Measurements from ENCODE around the gene LEMD2. TPM values are rescaled to one million over a fixed set of nuclear protein-coding genes. Genes with fewer than 3 reads are reported as not detected.

The LEMD2 gene
- total RNA-seq, 1 donor: 47.4 TPM

GRCh38 chr6:33731035-33731434 is 57.9 kb downstream of the LEMD2 start:
- Histone ChIP-seq H3K4me1 (ENCODE audit: insufficient read depth, low read length) (no peaks in the 10 kb centered on the region), H3K79me2 (ENCODE audit: insufficient read depth, low read length) (no peaks in the 10 kb centered on the region), H3K4me3 (ENCODE audit: insufficient read depth, low read length) (no peak overlapping the region), H3K27ac (ENCODE audit: low read depth, low read length) (no peak overlapping the region), H3K27me3 (ENCODE audit: insufficient read depth, low read length) (peaks cover 4% of the 10 kb centered on the region), H2AFZ (ENCODE audit: low read length) (no peak overlapping the region), H3K4me2 (ENCODE audit: insufficient read depth, low read length) (no peak overlapping the region), H3K36me3 (ENCODE audit: insufficient read depth, low read length) (no peaks in the 10 kb centered on the region), H3K9me3 (ENCODE audit: low read depth, low read length) (no peaks in the 10 kb centered on the region), H4K20me1 (ENCODE audit: insufficient read depth, low read length) (no peaks in the 10 kb centered on the region)
- TF ChIP-seq, protein P1, sequence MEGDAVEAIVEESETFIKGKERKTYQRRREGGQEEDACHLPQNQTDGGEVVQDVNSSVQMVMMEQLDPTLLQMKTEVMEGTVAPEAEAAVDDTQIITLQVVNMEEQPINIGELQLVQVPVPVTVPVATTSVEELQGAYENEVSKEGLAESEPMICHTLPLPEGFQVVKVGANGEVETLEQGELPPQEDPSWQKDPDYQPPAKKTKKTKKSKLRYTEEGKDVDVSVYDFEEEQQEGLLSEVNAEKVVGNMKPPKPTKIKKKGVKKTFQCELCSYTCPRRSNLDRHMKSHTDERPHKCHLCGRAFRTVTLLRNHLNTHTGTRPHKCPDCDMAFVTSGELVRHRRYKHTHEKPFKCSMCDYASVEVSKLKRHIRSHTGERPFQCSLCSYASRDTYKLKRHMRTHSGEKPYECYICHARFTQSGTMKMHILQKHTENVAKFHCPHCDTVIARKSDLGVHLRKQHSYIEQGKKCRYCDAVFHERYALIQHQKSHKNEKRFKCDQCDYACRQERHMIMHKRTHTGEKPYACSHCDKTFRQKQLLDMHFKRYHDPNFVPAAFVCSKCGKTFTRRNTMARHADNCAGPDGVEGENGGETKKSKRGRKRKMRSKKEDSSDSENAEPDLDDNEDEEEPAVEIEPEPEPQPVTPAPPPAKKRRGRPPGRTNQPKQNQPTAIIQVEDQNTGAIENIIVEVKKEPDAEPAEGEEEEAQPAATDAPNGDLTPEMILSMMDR (IDR thresholded peaks at IDR 0.05; ENCODE audit: extremely low read depth, low read depth, low read length): no peak
- no peak for DNase-seq (ENCODE audit: insufficient read length, low spot score, missing footprints)

DNA sequence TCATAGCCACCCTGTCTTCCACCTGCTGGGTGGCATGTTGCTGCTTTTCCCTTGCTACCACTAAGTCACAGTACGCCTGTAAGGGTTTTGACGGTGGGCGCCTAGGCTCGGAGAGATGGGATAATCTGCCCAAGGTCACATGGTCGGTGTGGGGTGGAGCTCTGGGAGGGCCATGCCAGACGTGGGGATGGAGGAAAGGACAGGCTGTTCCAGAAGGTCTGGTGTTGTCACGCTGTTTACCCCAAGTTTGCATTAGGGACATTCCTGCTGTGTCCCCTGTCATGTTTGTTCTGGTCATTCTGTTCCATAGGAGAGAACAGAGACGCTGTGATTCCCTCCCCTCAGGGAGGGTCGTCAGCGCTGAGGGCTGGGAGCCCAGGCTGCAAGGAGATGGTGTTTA is 58.3 kb downstream of the LEMD2 start:
- Histone ChIP-seq H3K36me3 (ENCODE audit: insufficient read depth, low read length) (no peaks in the 10 kb centered on the region), H4K20me1 (ENCODE audit: insufficient read depth, low read length) (no peaks in the 10 kb centered on the region), H3K4me1 (ENCODE audit: insufficient read depth, low read length) (no peaks in the 10 kb centered on the region), H3K9me3 (ENCODE audit: low read depth, low read length) (no peaks in the 10 kb centered on the region), H2AFZ (ENCODE audit: low read length) (no peak overlapping the region), H3K4me3 (ENCODE audit: insufficient read depth, low read length) (no peak overlapping the region), H3K27me3 (ENCODE audit: insufficient read depth, low read length) (peaks cover 5% of the 10 kb centered on the region), H3K27ac (ENCODE audit: low read depth, low read length) (no peak overlapping the region), H3K79me2 (ENCODE audit: insufficient read depth, low read length) (no peaks in the 10 kb centered on the region), H3K4me2 (ENCODE audit: insufficient read depth, low read length) (no peak overlapping the region)
- DNase-seq (ENCODE audit: insufficient read length, low spot score, missing footprints): no peak
- TF ChIP-seq, protein P1 (IDR thresholded peaks at IDR 0.05; ENCODE audit: extremely low read depth, low read depth, low read length): no peak

GRCh38 chr6:33729059-33729458 is 59.9 kb downstream of the LEMD2 start:
- H3K27me3 ChIP-seq (ENCODE audit: insufficient read depth, low read length): peaks cover 11% of the 10 kb centered on the region
- no peak overlapping the region for H3K4me2 ChIP-seq (ENCODE audit: insufficient read depth, low read length)
- H3K9me3 ChIP-seq (ENCODE audit: low read depth, low read length): no peaks in the 10 kb centered on the region
- H4K20me1 ChIP-seq (ENCODE audit: insufficient read depth, low read length): no peaks in the 10 kb centered on the region
- H3K36me3 ChIP-seq (ENCODE audit: insufficient read depth, low read length): no peaks in the 10 kb centered on the region
- TF ChIP-seq, protein P1 (IDR thresholded peaks at IDR 0.05; ENCODE audit: extremely low read depth, low read depth, low read length): no peak
- DNase-seq (ENCODE audit: insufficient read length, low spot score, missing footprints): no peak
- no peak overlapping the region for H3K4me3 ChIP-seq (ENCODE audit: insufficient read depth, low read length)
- no peak overlapping the region for H3K27ac ChIP-seq (ENCODE audit: low read depth, low read length)
- H2AFZ ChIP-seq (ENCODE audit: low read length): no peak overlapping the region
- H3K4me1 ChIP-seq (ENCODE audit: insufficient read depth, low read length): no peaks in the 10 kb centered on the region
- no peaks in the 10 kb centered on the region for H3K79me2 ChIP-seq (ENCODE audit: insufficient read depth, low read length)

GRCh38 chr6:33728438-33728837 is 60.5 kb downstream of the LEMD2 start:
- H3K79me2 ChIP-seq (ENCODE audit: insufficient read depth, low read length): no peaks in the 10 kb centered on the region
- TF ChIP-seq, protein P1 (IDR thresholded peaks at IDR 0.05; ENCODE audit: extremely low read depth, low read depth, low read length): no peak

More at GRCh38 chr6:33728438-33728837, 60.5 kb downstream of the LEMD2 start:
- no peak overlapping the region for H3K4me3 ChIP-seq (ENCODE audit: insufficient read depth, low read length)
- H3K9me3 ChIP-seq (ENCODE audit: low read depth, low read length): no peaks in the 10 kb centered on the region
- no peak overlapping the region for H3K4me2 ChIP-seq (ENCODE audit: insufficient read depth, low read length)
- H3K27me3 ChIP-seq (ENCODE audit: insufficient read depth, low read length): peaks cover 18% of the 10 kb centered on the region
- H3K4me1 ChIP-seq (ENCODE audit: insufficient read depth, low read length): no peaks in the 10 kb centered on the region
- no peaks in the 10 kb centered on the region for H3K36me3 ChIP-seq (ENCODE audit: insufficient read depth, low read length)
- no peak overlapping the region for H2AFZ ChIP-seq (ENCODE audit: low read length)
- no peak for DNase-seq (ENCODE audit: insufficient read length, low spot score, missing footprints)
- H4K20me1 ChIP-seq (ENCODE audit: insufficient read depth, low read length): no peaks in the 10 kb centered on the region
- no peak overlapping the region for H3K27ac ChIP-seq (ENCODE audit: low read depth, low read length)

All from osteoblast (primary cell).